ENCODE measurements around the gene PKDREJ. TPM values are rescaled to one million over a fixed set of nuclear protein-coding genes. Genes with fewer than 3 reads are reported as not detected.
A peak's percentile ranks its signal among the peaks of the same experiment; 100 is the strongest.

PKDREJ gene
- total and polyA plus RNA-seq, 2 donors (not counting 1 experiment from before 2014, with no cell fraction given): under 0.01 TPM; not detected in 1

DNA sequence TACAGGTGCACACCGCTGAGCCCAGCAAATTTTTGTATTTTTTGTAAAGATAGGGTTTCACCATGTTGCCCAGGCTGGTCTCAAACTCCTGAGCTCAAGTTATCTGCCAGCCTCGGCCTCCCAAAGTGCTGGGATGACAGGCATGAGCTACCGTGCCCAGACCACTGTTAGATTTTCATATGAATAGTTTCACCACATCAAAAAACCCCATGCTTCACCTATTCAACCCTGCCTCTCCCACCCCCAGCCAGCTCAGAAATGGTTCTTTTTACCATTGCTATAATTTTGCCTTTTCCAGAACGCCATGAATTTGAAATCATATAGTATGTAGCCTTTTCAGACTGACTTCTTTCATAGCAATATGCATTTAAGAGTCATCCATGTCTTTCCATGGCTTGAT lies 50.9 kb downstream of the PKDREJ start:
- H3K9me3 ChIP-seq (ENCODE audit: control insufficient read depth, insufficient read depth, low read depth, low read length): no peaks in the 10 kb centered on the region
- peaks cover 2% of the 10 kb centered on the region for H3K36me3 ChIP-seq (ENCODE audit: control insufficient read depth, insufficient read depth, low read length)
- no peaks in the 10 kb centered on the region for H3K27me3 ChIP-seq (ENCODE audit: control insufficient read depth, insufficient read depth, low read length)
- no peaks in the 10 kb centered on the region for H4K20me1 ChIP-seq (ENCODE audit: control insufficient read depth, extremely low read depth, insufficient read depth, low read length)
- no peak for TF ChIP-seq EZH2 (IDR thresholded peaks at IDR 0.05; ENCODE audit: low read length, missing control alignments)
- TF ChIP-seq, protein P1, sequence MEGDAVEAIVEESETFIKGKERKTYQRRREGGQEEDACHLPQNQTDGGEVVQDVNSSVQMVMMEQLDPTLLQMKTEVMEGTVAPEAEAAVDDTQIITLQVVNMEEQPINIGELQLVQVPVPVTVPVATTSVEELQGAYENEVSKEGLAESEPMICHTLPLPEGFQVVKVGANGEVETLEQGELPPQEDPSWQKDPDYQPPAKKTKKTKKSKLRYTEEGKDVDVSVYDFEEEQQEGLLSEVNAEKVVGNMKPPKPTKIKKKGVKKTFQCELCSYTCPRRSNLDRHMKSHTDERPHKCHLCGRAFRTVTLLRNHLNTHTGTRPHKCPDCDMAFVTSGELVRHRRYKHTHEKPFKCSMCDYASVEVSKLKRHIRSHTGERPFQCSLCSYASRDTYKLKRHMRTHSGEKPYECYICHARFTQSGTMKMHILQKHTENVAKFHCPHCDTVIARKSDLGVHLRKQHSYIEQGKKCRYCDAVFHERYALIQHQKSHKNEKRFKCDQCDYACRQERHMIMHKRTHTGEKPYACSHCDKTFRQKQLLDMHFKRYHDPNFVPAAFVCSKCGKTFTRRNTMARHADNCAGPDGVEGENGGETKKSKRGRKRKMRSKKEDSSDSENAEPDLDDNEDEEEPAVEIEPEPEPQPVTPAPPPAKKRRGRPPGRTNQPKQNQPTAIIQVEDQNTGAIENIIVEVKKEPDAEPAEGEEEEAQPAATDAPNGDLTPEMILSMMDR (conservative IDR thresholded peaks at IDR 0.05 in 1 of 2, IDR thresholded peaks at IDR 0.05 in 1 of 2; ENCODE audit: low read depth in 1 of 2, low read length in 2 of 2): no peak
- no peak overlapping the region for H2AFZ ChIP-seq (ENCODE audit: low read length)
- H3K27ac ChIP-seq (ENCODE audit: insufficient read depth, low read length): no peak overlapping the region
- no peak overlapping the region for H3K9ac ChIP-seq (ENCODE audit: insufficient read depth, low read length)
- H3K4me1 ChIP-seq (ENCODE audit: control insufficient read depth, extremely low read depth, insufficient read depth, low read length): no peaks in the 10 kb centered on the region
- no peak overlapping the region for H3K4me3 ChIP-seq (replicated peaks in 1 of 4; ENCODE audit: control extremely low read depth in 1 of 4, insufficient read depth in 1 of 4, low read depth in 3 of 4, low read length in 4 of 4)
- no peak overlapping the region for H3K4me2 ChIP-seq (ENCODE audit: extremely low read depth, insufficient read depth, low read length)
- no peaks in the 10 kb centered on the region for H3K79me2 ChIP-seq (ENCODE audit: control insufficient read depth, insufficient read depth, low read length)
- no peak for DNase-seq (ENCODE audit: low read depth in 2 of 2)

- Histone ChIP-seq H3K27ac (ENCODE audit: insufficient read depth, low read length) (no peak overlapping the region), H3K4me2 (ENCODE audit: extremely low read depth, insufficient read depth, low read length) (no peak overlapping the region), H3K9ac (ENCODE audit: insufficient read depth, low read length) (no peak overlapping the region), H3K4me3 (replicated peaks in 1 of 4; ENCODE audit: control extremely low read depth in 1 of 4, insufficient read depth in 1 of 4, low read depth in 3 of 4, low read length in 4 of 4) (no peak overlapping the region), H3K36me3 (ENCODE audit: control insufficient read depth, insufficient read depth, low read length) (no peaks in the 10 kb centered on the region), H3K79me2 (ENCODE audit: control insufficient read depth, insufficient read depth, low read length) (no peaks in the 10 kb centered on the region), H3K27me3 (ENCODE audit: control insufficient read depth, insufficient read depth, low read length) (no peaks in the 10 kb centered on the region), H4K20me1 (ENCODE audit: control insufficient read depth, extremely low read depth, insufficient read depth, low read length) (no peaks in the 10 kb centered on the region), H3K9me3 (ENCODE audit: control insufficient read depth, insufficient read depth, low read depth, low read length) (no peaks in the 10 kb centered on the region), H3K4me1 (ENCODE audit: control insufficient read depth, extremely low read depth, insufficient read depth, low read length) (no peaks in the 10 kb centered on the region), H2AFZ (ENCODE audit: low read length) (no peak overlapping the region)
- peak in 1 of 2 donors; percentile 9 for DNase-seq (ENCODE audit: low read depth in 2 of 2)
- no peak for TF ChIP-seq EZH2 (IDR thresholded peaks at IDR 0.05; ENCODE audit: low read length, missing control alignments)
- TF ChIP-seq, protein P1 (conservative IDR thresholded peaks at IDR 0.05 in 1 of 2, IDR thresholded peaks at IDR 0.05 in 1 of 2; ENCODE audit: low read depth in 1 of 2, low read length in 2 of 2): no peak
Observed at GRCh38 chr22:46209262-46209661, 53.9 kb downstream of the PKDREJ start.

Other genes with a start within 250 kb of the PKDREJ start
- 14.6 and 17.5 TPM in 2 replicates for gene PPARA, start 112.8 kb downstream of the PKDREJ start, total RNA-seq
- gene PPARA, start 112.8 kb downstream of the PKDREJ start, polyA plus RNA-seq: 7.9 and 10.2 TPM in 2 replicates
- 8.0 and 8.3 TPM in 2 replicates for gene CDPF1, start 13.1 kb downstream of the PKDREJ start, total RNA-seq
- 6.5 and 7.7 TPM in 2 replicates for gene CDPF1, start 13.1 kb downstream of the PKDREJ start, polyA plus RNA-seq
- 24.9 and 27.6 TPM in 2 replicates for gene TTC38, start 4.7 kb upstream of the PKDREJ start, total RNA-seq
- gene TTC38, start 4.7 kb upstream of the PKDREJ start, polyA plus RNA-seq: 17.6 and 34.3 TPM in 2 replicates
- gene GTSE1, start 33.5 kb upstream of the PKDREJ start, total RNA-seq: 0.26 and 2.0 TPM in 2 replicates
- 3.6 and 13.7 TPM in 2 replicates for gene GTSE1, start 33.5 kb upstream of the PKDREJ start, polyA plus RNA-seq
- 20.5 and 22.1 TPM in 2 replicates for gene TRMU, start 72.4 kb upstream of the PKDREJ start, total RNA-seq
- gene TRMU, start 72.4 kb upstream of the PKDREJ start, polyA plus RNA-seq: 18.4 and 21.9 TPM in 2 replicates

Measured in fibroblast of lung (primary cell).